PFSK-1 (cell line): Measurements from ENCODE around the gene SCMH1. TPM values are rescaled to one million over a fixed set of nuclear protein-coding genes. Genes with fewer than 3 reads are reported as not detected.

ENCODE experiments used
- FOXP2 ChIP-seq: optimal IDR thresholded peaks from 2 replicates; pipeline ENCODE3; 2011; ENCODE audit warnings: borderline replicate concordance, control low read depth, inconsistent platforms; ENCODE audit not compliant: insufficient read depth; ENCODE audit errors: extremely low read length, extremely low read depth
- POLR2AphosphoS5 ChIP-seq: IDR thresholded peaks from 2 replicates; pipeline ENCODE4 v1.6.1; 2012; ENCODE audit warnings: low read depth, mild to moderate bottlenecking, control low read depth, low read length, moderate library complexity
- REST ChIP-seq, 2 experiments: IDR thresholded peaks; 2 replicates each; pipeline versions ENCODE4 v1.6.1 to v1.8.0; 2011 to 2012; ENCODE audit warnings: low read depth in 2 of 2, low read length in 2 of 2, control low read depth in 1 of 2, inconsistent platforms in 1 of 2, mild to moderate bottlenecking in 1 of 2, moderate library complexity in 1 of 2; ENCODE audit not compliant: insufficient read depth in 1 of 2
- SIN3A ChIP-seq: IDR thresholded peaks from 2 replicates; pipeline ENCODE4 v1.6.1; 2012; ENCODE audit warnings: mild to moderate bottlenecking, low read length, moderate library complexity, borderline replicate concordance; ENCODE audit not compliant: insufficient read depth
- TAF1 ChIP-seq: IDR thresholded peaks from 2 replicates; pipeline ENCODE4 v1.6.1; 2012; ENCODE audit warnings: low read length, control low read depth, borderline replicate concordance; ENCODE audit not compliant: insufficient read depth
- polyA plus RNA-seq: library from polyadenylated mRNA; unstranded; fragments of >200 nt; gene quantifications from one replicate; pipeline ENCODE4 v1.2.1, GENCODE V29; 2012; ENCODE audit warnings: low read depth, missing spikeins; ENCODE audit not compliant: insufficient read length

SCMH1 gene
- polyA plus RNA-seq: 32.0 TPM

DNA sequence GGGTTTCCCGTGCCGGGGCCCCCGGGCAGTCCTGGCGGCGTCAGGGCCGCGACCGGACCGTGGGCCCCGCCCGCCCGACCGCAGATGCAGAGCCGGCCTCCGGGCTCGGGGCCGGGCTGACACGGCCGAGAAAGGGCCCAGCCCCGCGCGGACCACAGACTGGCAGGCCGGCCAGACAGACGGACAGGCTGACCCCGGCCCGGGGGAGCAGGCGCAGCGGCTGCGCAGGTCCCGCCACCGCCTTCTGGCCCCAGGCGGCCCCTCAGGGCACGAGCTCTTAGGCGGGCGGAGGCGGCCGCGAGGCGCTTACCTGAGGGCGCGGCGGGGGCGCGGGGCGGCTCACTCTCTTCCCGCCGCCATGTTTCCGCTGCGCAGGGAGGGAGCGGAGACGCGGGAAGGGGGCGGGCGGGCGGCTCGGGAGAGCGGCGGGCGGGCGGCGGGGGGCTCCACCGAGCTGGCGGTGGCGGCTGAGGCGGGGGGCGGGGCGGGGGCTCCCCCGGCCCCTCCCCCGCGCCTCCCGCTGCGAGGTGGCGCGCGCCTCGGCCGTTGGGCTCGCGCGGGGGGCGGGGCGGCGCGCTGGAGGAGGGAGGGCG lies at the start of gene SCMH1:
Gene SCMH1 (minus strand): TSS at position 558 of the 593 bp plus-strand sequence. CDS start 56,173 bp downstream, outside the sequence.
- no peak for TF ChIP-seq REST (IDR thresholded peaks at IDR 0.05; ENCODE audit: insufficient read depth in 1 of 2, low read depth in 2 of 2, low read length in 2 of 2)
- no peak for TF ChIP-seq FOXP2

- TF ChIP-seq REST (IDR thresholded peaks at IDR 0.05; ENCODE audit: insufficient read depth in 1 of 2, low read depth in 2 of 2, low read length in 2 of 2): no peak
- TF ChIP-seq POLR2AphosphoS5: no peak
- no peak for TF ChIP-seq TAF1
- TF ChIP-seq SIN3A: no peak
- no peak for TF ChIP-seq FOXP2
Observed at GRCh38 chr1:41291195-41291594, 49.1 kb upstream of the SCMH1 start.

GRCh38 chr1:41289196-41289595 lies 47.1 kb upstream of the SCMH1 start:
- TF ChIP-seq FOXP2 (no peak), POLR2AphosphoS5 (no peak), SIN3A (no peak), TAF1 (no peak), REST (IDR thresholded peaks at IDR 0.05; ENCODE audit: insufficient read depth in 1 of 2, low read depth in 2 of 2, low read length in 2 of 2) (no peak)

DNA sequence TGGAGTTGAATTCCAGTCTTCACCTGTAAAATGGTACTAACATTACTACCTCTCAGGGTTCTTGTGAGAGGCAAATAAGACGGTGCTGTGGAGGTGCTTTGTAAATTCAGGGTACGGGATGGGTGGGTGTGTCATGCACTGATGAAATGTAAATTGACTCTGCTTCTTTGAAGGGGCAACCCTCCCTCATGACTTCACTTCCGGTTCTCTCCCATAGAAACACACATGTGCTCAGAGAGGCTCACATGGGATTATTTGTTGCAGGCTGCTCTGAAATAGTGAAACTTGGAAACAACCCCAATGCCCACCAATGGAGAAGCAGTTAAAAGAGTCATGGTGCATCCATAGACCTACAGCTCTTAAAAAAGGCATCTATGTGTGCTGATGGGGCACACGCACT lies 44.9 kb upstream of the SCMH1 start:
- TF ChIP-seq REST (IDR thresholded peaks at IDR 0.05; ENCODE audit: insufficient read depth in 1 of 2, low read depth in 2 of 2, low read length in 2 of 2): no peak
- no peak for TF ChIP-seq FOXP2
- no peak for TF ChIP-seq POLR2AphosphoS5
- TF ChIP-seq TAF1: no peak
- TF ChIP-seq SIN3A: no peak

DNA sequence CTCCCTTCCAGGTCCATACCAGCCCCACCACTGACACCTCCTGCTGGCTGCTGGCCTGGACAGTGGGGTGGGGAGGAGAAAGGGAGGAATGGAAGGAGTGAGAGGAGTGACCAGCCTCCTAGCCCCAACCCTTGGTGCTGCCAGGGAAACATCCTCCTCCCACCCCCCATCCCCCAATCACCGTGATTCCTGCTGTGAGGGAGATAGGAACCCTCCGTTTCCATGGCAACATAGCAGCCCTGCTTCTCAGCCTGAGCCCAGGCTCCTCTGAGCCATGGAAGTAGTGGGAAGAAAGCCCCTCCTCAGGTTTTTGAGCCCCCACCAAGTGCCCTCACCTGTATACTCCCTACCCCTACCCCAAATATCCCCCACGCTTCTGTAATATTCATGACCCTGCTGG lies 44.4 kb upstream of the SCMH1 start:
- TF ChIP-seq SIN3A: no peak
- no peak for TF ChIP-seq POLR2AphosphoS5
- TF ChIP-seq REST (IDR thresholded peaks at IDR 0.05; ENCODE audit: insufficient read depth in 1 of 2, low read depth in 2 of 2, low read length in 2 of 2): no peak
- no peak for TF ChIP-seq FOXP2
- TF ChIP-seq TAF1: no peak
